Measurements from ENCODE around the gene PLET1.

GRCh38 chr11:112280268-112281126 is 19.8 kb upstream of the PLET1 start:
- TF ChIP-seq CTCF (IDR thresholded peaks at IDR 0.05) (peak; percentile 58 to 91 (median 82)), POLR2A (IDR thresholded peaks at IDR 0.05) (no peak)

All from adrenal gland (tissue), 5 donors.